NCI-H524 (cell line): ENCODE results near the gene PLEKHH1.
"Not testable (repeated sequence)": the region's sequence is repeated elsewhere in the genome, so short reads cannot be mapped to it uniquely, and the experiment has no call there.

Source experiments
- DNase-seq, 2 experiments: peaks; one replicate each; lab custom pipeline; 2025; lab: John Stamatoyannopoulos, UW

PLEKHH1 gene

GRCh38 chr14:67532606-67532997, 488 bp upstream of the PLEKHH1 start:
- no peak for DNase-seq

- DNase-seq, result peak; percentile 17 to 73
Observed at GRCh38 chr14:67533754-67534085, 630 bp downstream of the PLEKHH1 start.

DNA sequence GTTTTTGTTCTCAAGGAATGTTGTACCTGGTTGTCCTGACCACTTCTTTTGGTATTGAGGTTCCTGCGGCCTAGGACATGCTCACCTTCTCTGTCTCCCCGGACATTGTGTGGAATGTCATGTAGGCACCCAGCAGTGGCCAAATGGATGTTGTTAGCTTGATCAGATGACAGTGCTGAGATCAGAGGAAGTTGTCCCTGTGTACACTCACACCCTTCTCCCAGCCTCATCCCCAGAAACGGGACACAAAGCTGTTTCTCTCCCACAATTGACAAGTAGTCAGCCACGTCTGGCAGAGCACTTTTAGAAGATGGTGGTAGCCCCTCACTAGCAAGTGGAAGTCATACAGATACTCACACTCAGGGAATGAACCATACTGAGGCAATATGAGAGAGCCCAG, 3.0 kb downstream of the PLEKHH1 start:
- DNase-seq, result no peak

DNA sequence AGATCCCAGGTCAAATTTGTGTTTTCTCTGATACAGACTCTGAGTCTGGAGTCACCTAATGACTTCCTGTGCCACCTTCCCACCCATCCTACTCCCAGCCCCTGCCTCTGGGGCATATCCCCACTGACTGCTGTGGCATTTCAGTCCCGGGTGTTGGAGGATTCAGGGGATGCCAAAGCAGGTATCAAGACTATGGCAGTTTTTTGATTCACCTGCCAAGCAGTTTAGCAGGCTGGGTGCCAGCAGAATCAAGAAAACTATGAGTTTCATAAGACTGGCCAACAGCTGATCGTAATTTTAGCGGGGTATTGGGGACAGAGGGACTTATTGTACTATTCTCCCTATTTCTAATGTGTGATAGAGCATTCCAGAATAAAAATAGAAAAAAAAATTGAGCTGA, 4.6 kb downstream of the PLEKHH1 start:
- no peak for DNase-seq

GRCh38 chr14:67538501-67538900, 5.4 kb downstream of the PLEKHH1 start:
- DNase-seq, result peak; percentile 96 to 99

GRCh38 chr14:67539116-67539515, 6.0 kb downstream of the PLEKHH1 start:
- DNase-seq, result no peak

GRCh38 chr14:67541448-67542387, 8.6 kb downstream of the PLEKHH1 start:
- no peak for DNase-seq

- not testable (repeated sequence) for DNase-seq
Observed at GRCh38 chr14:67542620-67543019, 9.5 kb downstream of the PLEKHH1 start.

DNA sequence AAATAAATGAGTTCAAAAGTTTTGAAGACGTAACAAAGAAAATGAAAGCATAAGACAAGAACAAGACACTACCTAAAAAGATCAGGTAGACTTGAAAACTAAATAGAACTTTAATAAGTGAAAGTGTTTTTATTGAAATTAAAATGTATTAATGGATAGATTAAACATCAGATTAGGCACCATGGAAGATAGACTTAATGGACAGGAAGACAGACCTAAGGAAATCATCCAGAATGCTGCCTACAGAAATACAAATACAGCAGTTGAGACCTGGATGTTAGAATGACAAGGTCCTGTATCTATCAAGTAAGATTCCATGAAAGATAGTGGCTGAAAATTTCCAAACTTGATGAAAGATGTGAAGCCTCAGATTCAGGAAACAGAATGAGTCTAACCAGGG, 11.5 kb downstream of the PLEKHH1 start:
- no peak for DNase-seq

GRCh38 chr14:67547224-67547780, 14.2 kb downstream of the PLEKHH1 start:
- peak; percentile 84 to 94 for DNase-seq

DNA sequence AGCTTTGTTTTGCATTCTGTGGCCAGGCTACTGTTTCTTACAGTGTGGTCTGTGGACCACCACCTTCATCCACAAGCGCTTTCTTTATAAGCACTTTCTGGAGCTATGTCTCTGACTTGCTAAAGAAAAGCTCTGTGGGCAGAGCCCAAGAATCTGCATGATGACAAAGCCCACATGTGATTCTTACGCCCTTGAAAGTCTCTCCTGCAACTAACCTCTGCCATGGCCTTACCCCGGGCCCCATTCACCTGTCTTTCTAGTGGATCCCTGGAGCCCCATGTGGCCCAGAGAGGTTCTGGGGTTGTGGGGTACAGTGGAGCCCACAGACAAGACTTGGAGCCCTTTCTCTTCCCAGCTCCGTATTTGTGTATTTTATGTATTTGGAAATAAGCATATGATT, 16.6 kb downstream of the PLEKHH1 start:
- DNase-seq, result no peak

- no peak for DNase-seq
Observed at GRCh38 chr14:67551123-67551522, 18.0 kb downstream of the PLEKHH1 start.

GRCh38 chr14:67551940-67552339, 18.9 kb downstream of the PLEKHH1 start:
- peak; percentile 96 to 99 for DNase-seq

DNA sequence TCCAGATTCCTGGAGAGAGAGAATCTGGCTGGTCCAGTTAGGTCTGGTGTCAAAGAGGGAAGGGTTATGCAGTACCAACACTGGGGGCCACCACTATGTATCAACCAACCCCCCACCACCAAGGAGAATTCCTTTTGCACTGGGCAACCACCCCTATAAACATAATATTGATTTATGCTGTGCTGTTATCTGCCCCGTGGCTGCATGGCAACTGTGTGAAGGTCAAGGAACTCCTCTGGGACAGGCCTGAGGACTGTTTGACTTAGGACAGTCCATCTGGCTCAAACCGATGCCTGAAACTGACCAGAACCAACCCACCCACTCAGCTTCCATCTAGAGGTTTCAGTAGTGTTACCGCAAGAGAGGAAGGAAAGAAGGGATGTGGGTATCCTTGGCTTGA, 20.5 kb downstream of the PLEKHH1 start:
- DNase-seq, result no peak

DNA sequence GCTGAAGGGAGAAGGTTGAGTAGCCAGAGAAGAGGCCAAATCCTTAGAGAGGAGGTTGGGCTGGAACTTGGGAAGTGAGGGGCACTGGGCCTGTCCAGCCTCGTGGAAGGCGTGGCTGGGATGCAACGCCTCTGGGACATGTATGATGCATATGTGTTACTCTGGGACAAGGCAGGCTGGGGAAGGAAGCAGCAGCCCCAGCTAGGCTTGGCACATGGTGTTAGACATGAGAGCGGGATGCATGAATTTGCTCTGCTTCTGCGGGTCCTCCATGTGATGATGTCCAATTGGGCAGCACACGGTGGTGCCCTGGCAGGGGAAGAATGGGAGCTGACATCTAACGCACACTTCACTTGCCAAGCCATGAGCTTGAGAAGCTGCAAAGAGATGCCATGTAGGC, 21.3 kb downstream of the PLEKHH1 start:
- no peak for DNase-seq

GRCh38 chr14:67555518-67556090, 22.5 kb downstream of the PLEKHH1 start:
- DNase-seq, result peak; percentile 50 to 67

GRCh38 chr14:67556671-67557070, 23.6 kb downstream of the PLEKHH1 start:
- no peak for DNase-seq

- no peak for DNase-seq
Observed at GRCh38 chr14:67557118-67557517, 24.0 kb downstream of the PLEKHH1 start.

DNA sequence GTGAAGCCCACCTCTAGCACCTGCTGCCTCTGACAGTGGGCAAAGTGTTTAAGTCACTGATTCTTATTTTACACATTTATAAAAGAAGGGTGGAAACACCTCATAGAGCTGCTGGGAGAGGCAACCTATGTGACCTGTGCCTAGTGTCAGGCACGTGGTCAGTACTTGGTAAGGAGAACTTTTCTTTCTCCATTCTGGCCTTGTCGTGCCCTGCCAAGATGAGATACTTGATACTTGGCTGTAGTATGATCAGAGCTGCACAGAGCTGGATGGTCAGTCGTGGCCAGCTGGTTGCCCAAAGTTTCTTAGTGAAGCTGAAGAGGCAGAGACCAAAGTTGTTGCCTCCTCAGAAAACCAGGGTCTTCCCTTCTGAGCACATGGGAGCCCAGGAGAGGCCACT, 24.6 kb downstream of the PLEKHH1 start:
- no peak for DNase-seq

DNA sequence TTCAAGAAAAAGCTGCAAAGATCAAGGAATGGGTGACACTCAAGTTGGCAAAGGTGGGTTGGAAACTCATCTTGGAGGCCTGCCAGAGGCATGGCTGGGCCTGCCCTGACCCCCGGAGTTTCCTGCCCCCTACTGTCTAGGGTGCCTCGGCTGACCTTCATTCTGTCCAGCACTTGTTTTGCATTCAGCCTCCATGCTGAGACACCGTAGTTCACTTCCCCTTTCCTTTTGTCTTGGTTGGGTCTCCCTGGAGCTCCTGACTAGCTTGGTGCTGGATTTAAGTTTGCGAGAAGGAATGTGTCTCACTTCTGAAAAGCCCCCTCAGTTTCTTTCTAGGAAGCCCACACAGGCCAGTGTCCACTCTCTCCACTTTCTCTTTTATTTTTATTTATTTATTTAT, 26.5 kb downstream of the PLEKHH1 start:
- no peak for DNase-seq

- no peak for DNase-seq
Observed at GRCh38 chr14:67562025-67562775, 29.1 kb downstream of the PLEKHH1 start.

GRCh38 chr14:67562776-67563150, 29.7 kb downstream of the PLEKHH1 start:
- no peak for DNase-seq

DNA sequence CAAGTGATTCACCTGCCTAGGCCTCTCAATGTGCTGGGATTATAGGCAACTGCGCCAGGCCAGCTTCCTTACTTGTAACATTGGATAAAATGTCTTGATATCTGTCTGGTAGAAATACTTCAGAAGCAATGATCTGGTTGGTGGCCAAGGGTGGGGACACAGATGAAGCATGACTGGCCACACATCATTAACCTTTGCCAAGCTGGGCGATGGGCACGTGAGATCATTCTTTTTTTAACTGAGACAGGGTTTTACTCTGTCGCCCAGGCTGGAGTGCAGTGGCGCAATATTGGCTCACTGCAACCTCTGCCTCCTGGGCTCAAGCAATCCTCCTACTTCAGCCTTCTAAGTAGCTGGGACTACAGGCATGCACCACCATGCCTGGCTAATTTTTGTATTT, 31.1 kb downstream of the PLEKHH1 start:
- DNase-seq, result no peak
